PFSK-1 (cell line): ENCODE measurements around the gene MACROD1.

Source experiments
- FOXP2 ChIP-seq: optimal IDR thresholded peaks from 2 replicates; pipeline ENCODE3; 2011; ENCODE audit warnings: borderline replicate concordance, control low read depth, inconsistent platforms; ENCODE audit not compliant: insufficient read depth; ENCODE audit errors: extremely low read length, extremely low read depth
- POLR2AphosphoS5 ChIP-seq: IDR thresholded peaks from 2 replicates; pipeline ENCODE4 v1.6.1; 2012; ENCODE audit warnings: low read depth, mild to moderate bottlenecking, control low read depth, low read length, moderate library complexity
- REST ChIP-seq, 2 experiments: IDR thresholded peaks; 2 replicates each; pipeline versions ENCODE4 v1.6.1 to v1.8.0; 2011 to 2012; ENCODE audit warnings: low read depth in 2 of 2, low read length in 2 of 2, control low read depth in 1 of 2, inconsistent platforms in 1 of 2, mild to moderate bottlenecking in 1 of 2, moderate library complexity in 1 of 2; ENCODE audit not compliant: insufficient read depth in 1 of 2
- SIN3A ChIP-seq: IDR thresholded peaks from 2 replicates; pipeline ENCODE4 v1.6.1; 2012; ENCODE audit warnings: mild to moderate bottlenecking, low read length, moderate library complexity, borderline replicate concordance; ENCODE audit not compliant: insufficient read depth
- TAF1 ChIP-seq: IDR thresholded peaks from 2 replicates; pipeline ENCODE4 v1.6.1; 2012; ENCODE audit warnings: low read length, control low read depth, borderline replicate concordance; ENCODE audit not compliant: insufficient read depth

GRCh38 chr11:64078284-64078683, 87.6 kb downstream of the MACROD1 start:
- TF ChIP-seq POLR2AphosphoS5: no peak
- no peak for TF ChIP-seq TAF1
- no peak for TF ChIP-seq REST (IDR thresholded peaks at IDR 0.05; ENCODE audit: insufficient read depth in 1 of 2, low read depth in 2 of 2, low read length in 2 of 2)
- no peak for TF ChIP-seq SIN3A
- TF ChIP-seq FOXP2: no peak
